GM12878 (cell line): ENCODE results near the gene MAN1A1.

Source experiments
- CTCF ChIP-seq, 3 experiments: IDR thresholded peaks in 2 of 3; conservative IDR thresholded peaks in 1 of 3; 2 replicates each; pipeline ENCODE4 v1.5.1; 2011; ENCODE audit warnings: low read depth in 3 of 3, low read length in 3 of 3, mild to moderate bottlenecking in 3 of 3, control low read depth in 2 of 3, moderate library complexity in 2 of 3, inconsistent platforms in 1 of 3, mixed read lengths in 1 of 3; ENCODE audit not compliant: control insufficient read depth in 2 of 3, insufficient read depth in 1 of 3; ENCODE audit errors: extremely low read depth in 1 of 3
- RB1 ChIP-seq: fragments of 450-650 bp; formaldehyde crosslinking; IDR thresholded peaks from 2 replicates; pipeline ENCODE4 v1.6.1; 2017; ENCODE audit warnings: mild to moderate bottlenecking, borderline replicate concordance

- no peak for TF ChIP-seq CTCF (IDR thresholded peaks at IDR 0.05 in 2 of 3, conservative IDR thresholded peaks at IDR 0.05 in 1 of 3; ENCODE audit: control insufficient read depth in 2 of 3, extremely low read depth in 1 of 3, insufficient read depth in 1 of 3, low read depth in 3 of 3, low read length in 3 of 3)
- no peak for TF ChIP-seq RB1
These were observed 133.5 kb downstream of the MAN1A1 start for GRCh38 chr6:119215885-119216590.
